Esophagus squamous epithelium (tissue), 4 donors: Measurements from ENCODE around the gene GCK.

Experiments used
- POLR2A ChIP-seq, 4 donors: fragments of 450-650 bp; IDR thresholded peaks; one replicate each; pipeline ENCODE4 v1.6.1; 2017; ENCODE audit warnings: antibody characterized with exemption in 4 of 4, mild to moderate bottlenecking in 4 of 4, moderate library complexity in 3 of 4
- TF ChIP-seq, protein P1 (sequence below), 6 experiments: fragments of 450-650 bp in 4 of 6; fragments of 200-600 bp in 2 of 6; sonication (generic) in 2 of 6; IDR thresholded peaks; one replicate each; pipeline ENCODE4 v1.5.1; 2016 to 2019; ENCODE audit warnings: antibody characterized with exemption in 6 of 6, mild to moderate bottlenecking in 4 of 6, moderate library complexity in 4 of 6

DNA sequence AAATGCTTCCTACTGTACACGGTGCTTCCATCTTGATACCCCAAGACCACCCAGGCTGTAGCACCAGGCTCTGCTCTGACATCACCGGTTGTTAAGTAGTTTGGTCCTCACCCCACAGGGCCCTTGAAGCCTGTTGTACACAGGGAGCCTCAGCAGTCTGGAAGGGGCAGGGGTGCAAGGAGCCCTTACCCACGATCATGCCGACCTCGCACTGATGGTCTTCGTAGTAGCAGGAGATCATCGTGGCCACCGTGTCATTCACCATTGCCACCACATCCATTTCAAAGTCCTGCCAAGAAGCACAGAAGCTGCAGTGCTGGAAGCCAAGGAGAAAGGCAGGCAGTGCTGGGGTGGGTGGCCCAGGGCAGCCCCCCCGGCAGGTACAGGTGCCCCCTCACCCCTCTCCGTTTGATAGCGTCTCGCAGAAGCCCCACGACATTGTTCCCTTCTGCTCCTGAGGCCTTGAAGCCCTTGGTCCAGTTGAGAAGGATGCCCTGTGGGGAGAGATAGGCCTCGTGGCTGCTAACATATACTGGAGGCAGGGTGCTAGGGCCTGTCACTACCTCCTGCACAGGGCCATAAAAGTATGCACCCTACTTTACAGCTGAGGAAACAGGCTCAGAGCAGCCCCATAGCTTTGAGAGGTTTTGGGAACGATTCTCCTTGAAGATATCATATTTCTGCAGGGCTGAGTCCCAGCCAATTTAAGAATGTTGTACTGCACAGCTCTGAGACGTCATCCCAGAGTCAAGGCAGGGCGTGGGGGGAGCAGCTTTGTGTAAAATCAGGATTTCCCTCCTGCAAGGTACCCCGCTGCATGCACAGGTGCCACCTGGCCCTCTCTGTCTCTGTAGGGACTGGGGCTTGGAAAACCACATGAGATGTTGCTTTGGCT lies 39.4 kb downstream of the GCK start:
- no peak for TF ChIP-seq POLR2A (IDR thresholded peaks at IDR 0.05)
- TF ChIP-seq, protein P1, sequence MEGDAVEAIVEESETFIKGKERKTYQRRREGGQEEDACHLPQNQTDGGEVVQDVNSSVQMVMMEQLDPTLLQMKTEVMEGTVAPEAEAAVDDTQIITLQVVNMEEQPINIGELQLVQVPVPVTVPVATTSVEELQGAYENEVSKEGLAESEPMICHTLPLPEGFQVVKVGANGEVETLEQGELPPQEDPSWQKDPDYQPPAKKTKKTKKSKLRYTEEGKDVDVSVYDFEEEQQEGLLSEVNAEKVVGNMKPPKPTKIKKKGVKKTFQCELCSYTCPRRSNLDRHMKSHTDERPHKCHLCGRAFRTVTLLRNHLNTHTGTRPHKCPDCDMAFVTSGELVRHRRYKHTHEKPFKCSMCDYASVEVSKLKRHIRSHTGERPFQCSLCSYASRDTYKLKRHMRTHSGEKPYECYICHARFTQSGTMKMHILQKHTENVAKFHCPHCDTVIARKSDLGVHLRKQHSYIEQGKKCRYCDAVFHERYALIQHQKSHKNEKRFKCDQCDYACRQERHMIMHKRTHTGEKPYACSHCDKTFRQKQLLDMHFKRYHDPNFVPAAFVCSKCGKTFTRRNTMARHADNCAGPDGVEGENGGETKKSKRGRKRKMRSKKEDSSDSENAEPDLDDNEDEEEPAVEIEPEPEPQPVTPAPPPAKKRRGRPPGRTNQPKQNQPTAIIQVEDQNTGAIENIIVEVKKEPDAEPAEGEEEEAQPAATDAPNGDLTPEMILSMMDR (IDR thresholded peaks at IDR 0.05) = no peak
